GM21786 (cell line): ENCODE measurements around the gene RANBP9.

Experiments
- ATAC-seq: cut with Tn5 transposase; IDR thresholded peaks from one replicate; pipeline ENCODE4 v1.9.1; 2021; ENCODE audit not compliant: unreplicated experiment

RANBP9 gene

DNA sequence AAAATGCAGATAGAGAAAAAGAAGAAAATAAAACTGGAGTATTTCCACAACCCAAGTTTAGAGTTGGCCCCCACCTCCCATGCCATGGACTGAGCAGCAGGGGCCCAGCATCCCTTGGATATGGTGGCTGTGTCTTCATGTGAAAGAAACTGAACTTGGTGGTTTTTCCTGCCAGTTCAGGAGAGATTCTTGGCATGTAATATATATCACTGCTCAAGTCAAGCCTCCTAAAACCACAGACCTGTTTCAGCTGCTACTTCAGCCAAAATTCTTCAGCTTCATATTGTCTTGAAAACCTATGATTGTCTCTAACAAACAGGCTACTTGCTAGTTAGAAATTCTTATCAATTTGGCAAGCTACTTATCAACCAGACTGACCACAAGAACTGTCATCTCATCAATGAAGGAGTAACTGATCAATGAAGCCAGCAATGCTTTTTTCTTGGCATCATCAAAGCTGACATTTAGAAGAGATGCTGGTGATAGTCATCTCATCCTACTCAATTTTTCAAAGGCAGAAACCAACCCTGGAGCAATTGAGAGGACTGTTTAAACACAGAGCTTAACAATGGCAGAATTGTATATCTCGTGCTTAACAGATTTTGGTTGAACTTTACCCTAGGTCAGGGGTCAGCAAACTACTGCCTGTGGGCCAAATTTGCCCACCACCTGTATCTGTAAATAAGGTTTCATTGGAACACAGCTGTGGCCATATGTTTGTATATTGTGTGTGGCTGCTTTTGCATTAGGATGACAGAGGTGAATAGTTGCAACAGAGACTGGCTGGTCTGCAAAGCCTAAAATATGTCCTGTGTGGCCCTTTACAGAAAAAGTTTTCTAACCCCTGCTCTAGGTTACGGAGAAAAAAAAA lies 106.9 kb downstream of the RANBP9 start:
- no peak for ATAC-seq

DNA sequence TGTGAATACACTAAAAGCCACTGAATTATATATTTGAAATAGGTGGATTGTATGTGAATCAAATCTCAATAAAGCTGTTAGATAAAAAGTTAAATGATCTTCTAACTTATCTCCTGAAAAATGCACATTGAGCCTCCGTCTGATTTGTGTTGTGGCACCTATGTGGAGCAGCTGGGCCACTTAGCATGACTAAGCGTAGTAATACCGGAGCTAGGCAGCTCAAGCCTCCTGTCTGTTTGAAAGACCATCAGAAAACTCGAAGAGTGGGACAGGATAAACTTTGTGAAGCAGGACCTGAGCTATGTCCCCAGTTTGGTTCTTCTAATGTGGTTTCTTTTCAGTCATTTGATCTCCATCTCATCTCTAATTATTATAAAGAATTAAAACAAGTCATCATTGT lies 107.5 kb downstream of the RANBP9 start:
- ATAC-seq = no peak

DNA sequence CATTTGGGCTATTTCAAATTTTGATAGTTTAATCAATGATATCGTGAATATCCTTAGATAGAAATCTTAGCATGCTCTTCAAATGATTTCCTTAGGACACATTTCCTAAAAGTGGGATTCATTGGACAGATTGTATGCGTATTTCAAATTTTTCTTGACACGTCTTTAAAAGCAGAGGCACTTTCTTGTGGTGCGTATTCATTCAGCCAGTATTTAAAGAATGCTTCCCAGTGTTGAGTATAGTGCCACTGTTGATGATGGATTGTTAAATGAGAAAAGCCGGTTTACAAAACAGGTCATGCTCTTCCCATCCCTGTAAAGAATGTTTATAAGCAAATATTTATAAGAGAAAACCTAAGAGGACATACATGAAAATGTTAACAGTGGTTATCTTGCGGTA lies 111.6 kb downstream of the RANBP9 start:
- ATAC-seq = no peak

DNA sequence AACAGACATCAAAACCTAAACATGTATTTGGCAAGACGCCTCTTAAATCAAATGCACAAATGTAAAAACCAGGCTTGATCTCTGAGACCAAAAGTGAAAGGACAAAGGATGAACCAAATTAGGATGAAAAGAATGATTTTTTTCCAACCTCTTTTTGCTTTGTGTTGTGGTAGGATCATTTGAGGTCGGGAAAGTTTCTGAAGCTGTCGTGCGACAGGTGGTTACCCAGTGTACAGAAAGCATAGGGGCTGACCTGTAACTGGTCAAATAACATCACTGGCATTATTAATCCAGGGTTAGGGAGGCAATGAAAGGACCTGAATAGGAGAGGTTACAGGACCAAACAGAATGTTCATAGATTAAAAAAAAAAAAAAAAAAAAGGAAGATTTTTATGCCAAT lies 114.6 kb downstream of the RANBP9 start:
- ATAC-seq = no peak

DNA sequence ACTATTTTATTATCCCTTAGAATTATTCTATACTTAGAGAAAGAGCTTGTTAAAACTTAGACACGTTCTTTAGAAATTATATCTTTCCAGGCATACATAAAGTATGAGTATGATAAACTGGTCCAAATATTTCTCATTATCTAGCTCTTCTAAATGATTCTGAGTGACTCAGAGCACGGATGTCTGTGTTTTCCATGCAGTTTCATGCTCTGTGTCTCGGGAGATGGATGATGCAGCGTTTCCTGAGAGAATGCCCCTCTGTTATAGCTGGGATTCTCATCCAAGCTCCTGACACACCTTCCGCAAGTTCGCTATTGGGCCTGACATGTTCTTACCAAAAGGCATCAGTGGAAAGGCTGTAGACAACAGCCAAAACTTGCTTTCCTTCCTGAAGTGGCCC lies 117.9 kb downstream of the RANBP9 start:
- no peak for ATAC-seq

DNA sequence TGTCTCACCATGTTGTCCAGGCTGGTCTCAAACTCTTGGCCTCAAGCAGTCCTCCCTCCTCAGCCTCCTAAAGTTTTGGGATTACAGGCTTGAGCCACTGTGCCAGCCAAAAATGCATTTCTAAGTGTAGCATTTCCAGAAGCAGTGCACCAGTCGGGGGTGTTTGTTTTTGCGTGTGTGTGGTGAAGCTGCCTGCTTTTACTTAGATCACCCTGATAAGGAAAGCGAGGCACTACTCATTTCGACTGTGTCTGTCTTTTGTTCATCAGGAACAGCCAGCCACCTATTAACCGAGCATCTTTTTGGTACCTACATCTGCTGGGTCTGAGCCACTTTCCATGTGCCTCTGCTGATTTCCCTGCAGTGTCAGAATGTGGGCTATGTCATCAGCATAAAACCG lies 118.5 kb downstream of the RANBP9 start:
- ATAC-seq = no peak

DNA sequence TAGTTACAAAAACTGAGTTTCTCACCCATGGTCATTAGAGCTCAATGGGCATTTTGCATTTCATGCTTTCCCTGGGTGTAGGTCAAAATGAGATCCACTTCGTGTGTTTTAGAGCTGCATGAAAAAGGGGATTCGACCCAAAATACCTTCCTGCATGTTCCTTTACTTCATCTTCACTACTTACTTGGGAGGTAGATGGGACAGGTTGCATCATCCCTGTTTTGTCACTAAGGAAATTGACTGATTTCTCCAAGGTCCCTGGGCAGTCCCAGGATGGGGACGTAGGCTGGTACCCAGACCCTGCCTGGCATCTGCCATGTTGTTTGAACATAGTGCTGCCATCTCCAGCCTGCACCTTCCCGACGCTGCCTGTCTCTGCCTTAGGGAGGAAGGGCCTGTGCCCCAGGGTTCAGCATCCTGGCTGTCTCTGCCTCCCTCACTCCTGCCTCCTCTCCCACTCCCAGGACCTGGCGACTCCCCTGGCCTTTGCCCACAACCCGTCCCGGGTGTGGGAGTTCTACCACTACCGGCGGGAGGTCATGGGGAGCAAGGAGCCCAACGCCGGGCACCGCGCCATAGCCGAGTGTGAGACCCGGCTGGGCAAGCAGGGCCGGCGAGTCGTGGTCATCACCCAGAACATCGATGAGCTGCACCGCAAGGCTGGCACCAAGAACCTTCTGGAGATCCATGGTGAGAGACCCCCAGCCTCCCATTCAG lies 120.3 kb downstream of the RANBP9 start:
- no peak for ATAC-seq

DNA sequence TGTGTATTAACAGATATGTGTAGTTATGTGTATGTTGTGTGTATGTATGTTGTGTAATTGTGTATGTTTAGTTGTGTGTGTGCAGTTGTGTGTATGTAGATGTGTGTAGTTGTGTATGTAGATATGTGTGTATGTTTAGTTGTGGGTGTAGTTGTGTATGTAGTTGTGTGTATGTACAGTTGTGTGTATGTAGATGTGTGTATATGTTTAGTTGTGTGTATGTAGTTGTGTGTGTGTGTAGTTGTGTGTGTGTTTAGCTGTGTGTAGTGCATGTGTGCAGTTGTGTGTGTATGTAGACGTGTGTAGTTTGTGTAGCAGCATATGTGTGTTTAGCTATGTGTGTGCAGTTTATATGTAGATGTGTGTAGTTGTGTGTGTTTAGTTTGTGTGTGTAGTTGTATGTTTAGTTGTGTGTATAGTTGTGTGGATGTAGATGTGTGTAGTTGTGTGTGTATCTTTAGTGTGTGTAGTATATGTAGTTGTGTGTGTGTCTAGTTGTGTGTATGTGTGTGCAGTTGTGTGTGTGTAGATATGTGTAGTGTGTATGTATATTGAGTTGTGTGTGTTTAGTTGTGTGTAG lies 121.0 kb downstream of the RANBP9 start:
- no peak for ATAC-seq

DNA sequence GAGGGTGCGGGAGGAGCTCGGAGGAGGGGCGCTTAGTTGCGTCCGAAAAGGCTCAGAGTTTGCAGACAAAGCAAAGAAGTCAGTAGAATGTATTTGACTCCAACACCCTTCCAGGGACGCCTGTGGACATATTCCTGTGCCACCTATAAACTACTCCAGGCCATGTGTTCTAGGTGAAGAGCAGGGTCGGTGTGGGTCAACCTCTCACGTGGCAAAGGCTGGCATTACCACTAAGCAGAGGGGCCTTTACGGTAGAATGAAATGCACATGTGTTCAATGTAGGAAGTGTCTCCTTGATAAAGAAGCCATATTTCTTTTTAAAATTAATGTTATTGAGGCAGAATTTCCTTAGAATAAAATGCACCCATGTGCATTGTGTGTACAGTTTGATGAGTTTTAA lies 121.8 kb downstream of the RANBP9 start:
- no peak for ATAC-seq

DNA sequence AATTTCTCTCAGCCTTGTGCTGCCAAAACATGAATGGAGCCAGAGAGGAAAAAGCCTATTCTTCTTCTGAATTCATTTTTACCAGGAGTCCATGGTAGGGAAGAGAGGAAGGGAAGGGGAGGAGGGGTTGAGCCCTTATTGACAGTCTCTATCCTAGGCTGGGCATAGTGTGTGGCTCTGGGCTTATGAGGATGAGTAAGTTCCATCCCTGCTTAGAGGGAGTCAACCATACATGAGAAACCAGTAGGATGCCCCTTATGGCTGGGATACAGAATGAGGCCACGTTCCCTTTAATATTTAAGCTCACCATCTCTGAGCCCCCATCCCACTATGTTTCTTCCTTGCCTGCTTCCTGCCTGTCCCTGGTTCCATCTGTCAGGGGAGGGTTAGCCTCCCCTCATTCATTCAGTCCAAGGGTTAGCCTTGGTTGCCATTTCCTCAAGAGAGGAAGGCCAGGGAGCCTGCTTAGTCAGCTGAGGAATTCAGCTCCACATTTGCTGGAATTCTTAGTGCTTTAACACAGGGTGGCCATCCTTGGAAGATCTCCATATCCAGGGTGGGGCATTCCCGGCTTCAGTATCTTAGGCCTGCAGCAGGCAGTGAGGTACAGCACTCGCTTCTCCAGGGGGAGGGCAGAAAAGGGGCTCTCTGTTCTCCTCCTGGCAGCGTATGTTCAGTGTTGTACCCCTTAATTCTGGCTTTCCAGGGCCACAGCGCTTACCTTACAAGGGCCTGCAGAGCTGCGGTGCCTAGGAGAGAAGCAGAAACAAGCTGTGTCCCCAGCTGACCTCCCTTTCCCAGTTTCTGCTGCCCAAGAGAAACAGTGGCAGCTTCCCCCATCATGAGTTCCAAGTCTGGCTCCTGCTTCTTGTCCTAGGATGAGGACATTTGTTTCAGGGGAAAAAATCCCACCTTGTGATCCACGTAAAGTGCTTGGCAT lies 124.8 kb downstream of the RANBP9 start:
- no peak for ATAC-seq

DNA sequence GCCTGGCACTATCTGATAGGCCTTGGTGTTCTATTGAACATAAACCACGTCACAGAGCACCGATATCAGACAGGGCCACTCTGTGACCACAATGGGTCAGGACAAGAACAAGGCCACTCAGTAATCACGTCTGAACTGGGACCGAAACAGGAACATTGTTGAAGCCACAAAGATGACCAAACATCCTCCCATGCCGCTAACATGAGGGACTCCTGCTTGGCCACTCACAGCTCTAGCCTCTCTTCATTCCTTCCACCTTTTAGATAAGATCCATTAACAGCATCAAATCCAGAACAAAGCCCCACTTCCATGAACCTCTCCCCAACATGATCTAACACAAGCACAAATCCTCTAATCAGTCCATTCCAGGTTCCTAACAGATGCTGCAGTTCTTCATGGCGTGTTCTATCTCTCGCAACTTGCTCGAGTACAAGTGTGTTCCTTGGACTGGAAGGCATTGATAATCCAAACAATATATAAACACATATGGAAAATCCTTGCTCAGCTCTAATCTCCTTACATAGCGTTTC lies 129.9 kb downstream of the RANBP9 start:
- no peak for ATAC-seq

DNA sequence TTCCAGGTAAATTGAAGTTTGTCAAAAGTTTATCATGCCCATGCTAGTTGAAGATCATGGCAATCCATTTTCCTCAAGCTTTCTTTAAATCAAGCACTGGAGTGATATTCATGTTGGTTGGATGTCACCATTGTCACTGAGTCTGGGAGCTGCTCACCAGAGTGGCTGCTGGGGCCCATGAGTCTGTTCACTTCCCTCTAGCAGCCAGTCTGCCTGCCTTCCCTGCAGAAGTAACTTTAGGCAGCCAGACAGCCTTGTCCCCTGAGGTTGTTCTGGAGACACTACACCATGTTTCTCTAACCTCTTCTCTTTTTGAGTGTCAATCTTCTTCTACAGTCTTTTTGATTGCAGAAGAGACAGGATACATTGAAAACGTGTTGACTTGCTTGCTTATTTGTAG lies 131.7 kb downstream of the RANBP9 start:
- ATAC-seq = no peak

DNA sequence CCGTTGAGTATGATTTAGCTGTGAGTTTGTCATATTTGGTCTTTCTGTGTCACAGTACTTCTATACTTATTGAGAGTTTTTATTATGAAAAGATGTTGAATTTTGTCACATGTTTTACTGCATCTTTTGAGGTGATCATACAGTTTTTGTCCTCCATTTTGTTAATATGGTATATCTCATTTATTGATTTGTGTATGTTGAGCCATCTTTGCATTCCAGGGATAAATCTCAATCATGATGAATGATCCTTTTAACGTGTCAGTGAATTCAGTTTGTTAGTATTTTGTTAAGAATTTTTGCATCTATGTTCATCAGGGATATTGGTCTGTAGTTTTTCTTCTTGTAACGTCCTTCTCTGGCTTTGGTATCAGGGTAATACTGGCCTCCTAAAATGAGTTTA lies 133.7 kb downstream of the RANBP9 start:
- no peak for ATAC-seq

DNA sequence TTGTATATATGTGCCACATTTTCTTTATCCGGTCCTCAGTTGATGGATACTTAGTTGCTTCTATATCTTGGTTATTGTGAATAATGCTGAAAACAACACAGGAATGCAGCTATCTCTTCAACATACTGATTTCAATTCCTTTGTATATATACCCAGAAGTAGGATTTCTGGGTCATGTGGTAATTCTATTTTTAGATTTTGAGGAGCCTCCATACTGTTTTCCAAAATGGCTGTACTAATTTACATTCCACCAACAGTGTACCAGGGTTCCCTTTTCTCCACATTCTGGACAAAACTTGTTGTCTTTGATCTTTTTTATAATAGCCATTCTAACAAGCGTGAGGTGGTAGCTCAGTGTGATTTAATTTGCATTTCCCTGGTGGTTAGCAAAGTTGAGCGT lies 135.6 kb downstream of the RANBP9 start:
- no peak for ATAC-seq

DNA sequence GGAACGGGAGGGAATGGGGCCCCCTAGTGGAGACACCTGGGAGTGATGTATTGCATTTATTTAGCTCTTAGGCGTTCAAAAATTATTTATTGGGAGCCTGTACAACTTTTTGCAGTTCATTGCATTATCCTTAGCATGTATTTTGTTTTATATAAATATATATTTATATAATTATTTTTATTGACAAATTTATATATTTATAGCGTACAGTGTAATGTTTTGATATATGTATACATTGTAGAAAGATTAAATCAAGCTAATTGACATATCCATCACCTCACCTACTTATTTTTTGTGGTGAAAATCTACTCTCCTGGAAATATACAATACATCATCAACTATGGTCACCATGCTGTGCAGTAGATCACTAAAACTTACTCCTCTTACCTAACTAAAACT lies 136.3 kb downstream of the RANBP9 start:
- no peak for ATAC-seq

DNA sequence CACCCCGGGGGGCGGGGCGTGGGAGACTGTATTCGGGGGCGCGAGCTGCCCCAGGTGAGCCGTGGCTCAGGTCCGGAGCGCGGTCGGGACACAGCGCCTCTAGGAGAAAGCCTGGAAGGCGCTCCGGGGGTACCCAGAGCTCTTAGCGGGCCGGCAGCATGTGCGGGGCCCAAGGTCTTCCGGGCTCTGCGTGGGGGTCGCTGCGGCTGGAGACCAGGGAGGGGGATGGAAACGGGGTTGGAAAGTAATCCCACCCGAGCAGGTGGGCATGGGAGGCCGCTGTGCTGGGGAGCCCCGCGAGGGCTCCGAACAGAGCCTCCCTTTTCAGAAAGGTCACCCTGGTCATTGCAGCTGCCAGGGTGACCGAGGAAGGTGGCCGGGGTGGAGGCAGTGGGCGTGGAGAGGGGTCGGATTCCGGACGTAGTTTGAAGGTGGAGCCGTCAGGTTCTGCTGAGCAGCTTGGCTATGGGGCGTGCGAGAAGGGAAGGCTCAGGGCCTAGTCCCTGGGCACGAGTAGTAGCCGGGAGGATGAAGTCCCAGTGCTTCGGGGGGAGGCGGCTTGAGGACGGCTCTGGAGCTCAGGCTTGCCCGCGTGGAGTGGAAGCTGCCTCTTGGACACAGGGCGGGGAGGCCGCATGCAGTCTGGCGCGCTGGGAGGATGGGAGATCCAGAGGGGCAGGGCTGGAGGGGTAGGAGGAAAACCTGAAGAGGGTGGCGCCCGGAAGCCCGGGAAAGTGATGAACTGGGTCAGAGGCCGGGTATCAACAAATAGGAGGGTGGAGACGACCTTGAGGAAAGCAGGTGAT lies 136.9 kb downstream of the RANBP9 start, which contains the start of gene SIRT5:
SIRT5 (plus strand) TSS at position 31 of the 806 bp plus-strand sequence. CDS start 9,510 bp downstream, outside the sequence.
- ATAC-seq = peak; percentile 71

DNA sequence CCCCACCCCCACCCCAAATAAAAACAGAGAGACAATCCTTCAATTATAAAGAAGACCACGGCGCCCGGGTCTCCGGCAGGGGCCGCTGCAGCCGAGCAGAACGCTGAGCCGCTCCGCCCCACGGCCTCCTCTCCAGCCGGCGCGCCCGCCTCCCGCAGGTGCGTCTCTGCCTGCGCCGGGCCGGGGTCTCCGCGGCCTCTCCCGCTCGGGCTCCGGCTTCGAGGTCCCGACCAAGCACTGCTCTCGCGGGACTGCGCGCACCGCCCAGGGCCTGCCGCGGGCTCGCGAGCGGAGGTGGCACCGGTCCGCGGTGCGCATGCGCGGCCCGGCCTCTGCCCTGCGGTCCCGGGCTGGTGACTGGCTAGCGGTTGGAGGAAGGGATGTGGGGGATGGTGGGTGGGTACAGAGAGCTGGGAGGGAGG lies 137.5 kb downstream of the RANBP9 start:
- ATAC-seq = peak; percentile 65

DNA sequence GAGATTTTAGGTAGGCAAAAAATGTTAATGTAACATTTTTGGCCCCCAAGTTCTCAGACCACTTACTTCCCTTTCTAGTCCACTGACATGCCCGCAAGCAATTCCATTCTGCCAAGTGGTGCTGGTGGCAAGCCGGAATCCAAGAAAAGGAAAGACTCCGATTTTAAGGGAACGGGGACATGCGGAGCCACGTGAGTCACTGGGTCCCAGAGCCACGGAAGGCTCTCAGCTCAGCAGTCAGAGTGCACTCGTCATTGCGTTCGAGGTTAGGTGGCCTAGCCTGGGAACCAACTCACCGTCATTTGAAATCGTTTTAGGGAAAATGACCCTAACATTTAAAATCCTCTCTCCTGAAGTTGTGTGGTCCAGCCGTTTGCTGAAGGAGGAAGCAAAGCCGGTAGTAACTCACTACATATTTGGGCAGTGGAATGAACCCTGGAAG lies 137.9 kb downstream of the RANBP9 start:
- no peak for ATAC-seq

DNA sequence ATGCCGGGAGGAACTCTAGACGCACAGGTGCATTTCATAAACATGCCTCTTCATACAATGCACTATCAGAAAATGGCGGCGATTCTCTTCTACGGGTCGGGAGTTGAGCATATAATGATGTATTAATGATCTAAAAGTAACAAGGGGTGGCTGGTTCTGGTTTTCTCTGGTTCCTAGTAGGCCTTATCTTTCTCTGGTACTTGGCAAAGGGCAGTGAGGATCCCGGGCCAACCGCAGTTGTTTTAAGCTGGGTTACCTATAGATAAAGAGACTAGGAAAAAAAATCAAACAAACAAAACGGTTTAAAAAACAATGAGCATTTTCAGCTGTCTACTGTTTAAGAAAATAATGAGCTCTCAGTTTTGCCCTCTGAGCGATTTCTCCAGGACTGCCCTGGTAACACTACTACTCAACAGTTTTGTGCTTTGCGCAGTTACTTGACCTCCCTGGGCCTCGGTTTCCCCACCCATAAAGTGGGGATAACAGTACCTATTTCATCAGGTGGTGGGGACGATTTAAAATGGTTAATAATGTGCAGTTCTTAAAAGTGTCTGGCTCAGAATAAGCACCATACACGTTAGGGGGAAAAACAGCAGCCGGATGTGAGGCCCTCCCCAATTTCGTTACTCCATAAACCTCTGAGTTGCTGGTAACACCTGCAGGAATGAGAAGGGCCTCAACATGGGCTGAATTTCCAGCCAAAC lies 138.5 kb downstream of the RANBP9 start:
- no peak for ATAC-seq
